ENCODE measurements around the gene IKZF5.

Gene IKZF5, protein sequence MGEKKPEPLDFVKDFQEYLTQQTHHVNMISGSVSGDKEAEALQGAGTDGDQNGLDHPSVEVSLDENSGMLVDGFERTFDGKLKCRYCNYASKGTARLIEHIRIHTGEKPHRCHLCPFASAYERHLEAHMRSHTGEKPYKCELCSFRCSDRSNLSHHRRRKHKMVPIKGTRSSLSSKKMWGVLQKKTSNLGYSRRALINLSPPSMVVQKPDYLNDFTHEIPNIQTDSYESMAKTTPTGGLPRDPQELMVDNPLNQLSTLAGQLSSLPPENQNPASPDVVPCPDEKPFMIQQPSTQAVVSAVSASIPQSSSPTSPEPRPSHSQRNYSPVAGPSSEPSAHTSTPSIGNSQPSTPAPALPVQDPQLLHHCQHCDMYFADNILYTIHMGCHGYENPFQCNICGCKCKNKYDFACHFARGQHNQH

GRCh38 chr10:123008355-123009104, at the start of gene IKZF5, which contains the start of gene ACADSB:
Gene IKZF5, minus strand, starts transcription at chr10:123008795. Its CDS starts 10,170 bp downstream, at chr10:122998625.
Gene ACADSB, plus strand, starts transcription at chr10:123009006. Its CDS starts 24 bp downstream, at chr10:123009030.
- peak; percentile 58 for FAIRE-seq
- peak; percentile 90 for DNase-seq (ENCODE audit: low spot score)

DNA sequence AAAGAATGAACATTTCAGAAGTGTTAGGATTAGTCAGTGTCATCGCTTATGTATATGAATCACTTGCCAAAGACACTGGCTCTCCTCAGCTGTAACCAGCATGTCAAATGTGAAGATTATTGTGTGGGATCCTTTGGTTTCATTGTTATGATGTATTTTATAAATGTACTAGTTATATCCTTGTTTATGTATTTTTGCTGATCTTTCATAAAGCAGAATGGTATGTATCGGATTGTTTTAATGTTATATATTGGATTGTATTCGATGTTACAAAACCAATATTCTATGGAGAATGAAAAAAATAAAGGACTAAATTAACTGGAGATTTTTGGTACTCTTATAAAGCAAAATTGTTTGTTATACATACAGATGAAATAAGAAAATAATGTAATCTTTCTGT, 49.4 kb upstream of the IKZF5 start:
- DNase-seq (ENCODE audit: low spot score): no peak
- FAIRE-seq: no peak

GRCh38 chr10:123045961-123046731, 37.6 kb upstream of the IKZF5 start:
- no peak for DNase-seq (ENCODE audit: low spot score)
- FAIRE-seq: no peak

GRCh38 chr10:123044391-123044790, 35.8 kb upstream of the IKZF5 start:
- FAIRE-seq: no peak

DNA sequence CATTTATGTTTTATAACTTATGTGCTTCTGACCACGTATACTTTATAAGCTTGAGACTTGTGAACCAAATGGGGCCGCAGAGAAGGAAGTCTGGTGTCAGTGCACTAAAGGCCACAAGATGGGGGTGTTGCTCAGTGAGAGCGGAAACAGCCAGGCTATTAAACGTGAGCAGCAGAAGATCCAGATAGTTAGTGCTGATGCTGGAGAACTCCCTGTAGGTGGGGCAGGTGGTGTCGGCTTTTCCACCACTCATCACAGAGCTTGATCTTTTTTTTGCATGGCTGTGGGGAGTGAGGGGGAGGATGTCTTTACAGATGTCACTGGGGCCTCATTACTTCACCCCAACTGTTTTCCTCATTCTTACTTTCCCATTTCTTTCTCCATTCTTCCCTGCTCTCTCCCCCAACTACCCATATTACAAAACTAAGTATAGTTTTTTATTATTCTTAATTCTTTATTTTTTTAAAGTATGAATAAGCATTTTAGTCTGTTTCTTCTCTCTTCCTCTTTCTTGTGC, 34.9 kb upstream of the IKZF5 start:
- DNase-seq (ENCODE audit: low spot score) (peak; percentile 49), FAIRE-seq (peak; percentile 54)

More at GRCh38 chr10:123044391-123044790, 35.8 kb upstream of the IKZF5 start:
- DNase-seq (ENCODE audit: low spot score): no peak

- DNase-seq (ENCODE audit: low spot score): no peak
- FAIRE-seq: no peak
Observed at GRCh38 chr10:123042708-123043408, 34.3 kb upstream of the IKZF5 start.

- no peak for DNase-seq (ENCODE audit: low spot score)
- FAIRE-seq: no peak
Observed at GRCh38 chr10:123039632-123039930, 31.0 kb upstream of the IKZF5 start.

- DNase-seq (ENCODE audit: low spot score) (no peak), FAIRE-seq (no peak)
Observed at GRCh38 chr10:123038782-123039631, 30.4 kb upstream of the IKZF5 start.

- DNase-seq (ENCODE audit: low spot score) (no peak), FAIRE-seq (no peak)
Observed at GRCh38 chr10:123035467-123036086, 27.0 kb upstream of the IKZF5 start.

DNA sequence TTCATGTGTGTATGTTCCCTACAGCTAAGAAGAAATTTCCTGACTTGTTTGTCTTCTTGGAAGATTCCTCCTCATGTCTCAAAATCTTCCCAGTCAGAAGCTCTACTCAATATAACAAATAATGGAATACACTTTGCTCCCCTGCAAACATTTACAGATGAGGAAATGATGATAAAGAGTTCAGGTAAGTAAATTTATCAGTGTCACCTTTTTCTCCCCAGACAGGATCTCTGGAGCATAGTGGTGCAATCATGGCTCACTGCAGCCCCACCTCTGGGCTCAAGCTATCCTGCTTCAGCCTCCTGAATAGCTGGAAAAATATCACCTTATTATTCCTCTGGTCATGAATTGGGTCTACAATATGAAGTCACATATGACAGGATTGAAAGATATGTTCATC, 25.7 kb upstream of the IKZF5 start:
- no peak for DNase-seq (ENCODE audit: low spot score)
- FAIRE-seq: no peak

GRCh38 chr10:123031124-123031523, 22.5 kb upstream of the IKZF5 start:
- FAIRE-seq: no peak
- DNase-seq (ENCODE audit: low spot score): no peak

DNA sequence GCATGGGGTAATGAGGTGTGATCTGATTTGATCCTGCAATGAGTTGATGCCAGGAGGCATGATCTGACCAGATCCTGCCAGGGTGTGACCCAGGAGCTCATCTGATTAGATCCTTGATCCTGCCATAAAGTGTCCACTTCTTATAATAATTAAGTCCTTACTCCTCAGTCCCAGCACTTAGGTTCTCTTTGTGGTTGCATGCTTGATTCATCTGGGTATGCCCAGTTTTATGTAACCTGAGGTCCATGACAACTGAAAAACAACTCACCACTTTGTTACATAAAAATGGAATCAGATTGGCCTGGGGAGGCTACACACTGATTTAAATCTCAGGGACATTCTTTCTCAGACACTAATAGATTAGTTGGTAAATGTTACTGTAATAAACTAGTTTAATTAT, 19.3 kb upstream of the IKZF5 start:
- DNase-seq (ENCODE audit: low spot score): peak; percentile 29

DNA sequence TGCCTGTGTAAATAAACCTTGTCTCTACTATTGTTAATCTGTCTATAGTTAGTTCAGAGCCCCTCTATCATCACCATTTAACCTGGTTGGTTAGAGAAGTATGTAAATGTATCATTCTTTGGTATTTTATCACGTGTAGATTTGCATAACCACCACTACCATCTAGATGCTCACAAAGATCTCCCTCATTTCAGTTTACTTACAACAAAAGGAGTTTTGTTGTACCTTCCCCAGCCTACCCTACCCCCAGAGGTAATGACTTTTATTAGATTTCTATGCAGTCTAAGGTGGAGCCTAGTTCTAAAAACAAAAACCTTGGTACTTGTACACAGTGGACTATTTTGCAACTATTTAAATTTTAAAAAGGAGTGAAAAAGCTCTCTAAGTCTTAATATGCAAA, 17.7 kb upstream of the IKZF5 start:
- FAIRE-seq: no peak
- no peak for DNase-seq (ENCODE audit: low spot score)

More for the DNA sequence above, 19.3 kb upstream of the IKZF5 start:
- FAIRE-seq: peak; percentile 65

DNA sequence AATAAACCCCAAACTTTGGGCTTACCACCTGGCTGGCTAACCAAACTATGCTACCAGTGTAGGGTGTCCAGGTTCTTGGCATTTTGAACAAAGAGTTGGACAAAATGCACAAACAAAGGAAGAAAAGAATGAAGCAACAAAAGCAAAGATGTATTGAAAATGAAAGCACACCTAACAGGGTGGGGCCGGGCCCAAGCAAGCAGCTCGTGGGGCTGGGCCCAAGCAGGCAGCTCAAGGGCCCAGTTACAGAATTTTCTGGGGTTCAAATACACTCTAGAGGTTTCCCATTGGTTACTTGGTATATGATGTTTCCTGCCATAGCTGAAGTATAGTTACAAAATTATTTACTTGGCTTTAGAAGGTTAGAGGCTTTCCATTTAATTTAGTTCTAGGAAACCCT, 15.9 kb upstream of the IKZF5 start:
- DNase-seq (ENCODE audit: low spot score): no peak
- FAIRE-seq: no peak

- no peak for DNase-seq (ENCODE audit: low spot score)
- FAIRE-seq: no peak
Observed at GRCh38 chr10:123021517-123021916, 12.9 kb upstream of the IKZF5 start.

DNA sequence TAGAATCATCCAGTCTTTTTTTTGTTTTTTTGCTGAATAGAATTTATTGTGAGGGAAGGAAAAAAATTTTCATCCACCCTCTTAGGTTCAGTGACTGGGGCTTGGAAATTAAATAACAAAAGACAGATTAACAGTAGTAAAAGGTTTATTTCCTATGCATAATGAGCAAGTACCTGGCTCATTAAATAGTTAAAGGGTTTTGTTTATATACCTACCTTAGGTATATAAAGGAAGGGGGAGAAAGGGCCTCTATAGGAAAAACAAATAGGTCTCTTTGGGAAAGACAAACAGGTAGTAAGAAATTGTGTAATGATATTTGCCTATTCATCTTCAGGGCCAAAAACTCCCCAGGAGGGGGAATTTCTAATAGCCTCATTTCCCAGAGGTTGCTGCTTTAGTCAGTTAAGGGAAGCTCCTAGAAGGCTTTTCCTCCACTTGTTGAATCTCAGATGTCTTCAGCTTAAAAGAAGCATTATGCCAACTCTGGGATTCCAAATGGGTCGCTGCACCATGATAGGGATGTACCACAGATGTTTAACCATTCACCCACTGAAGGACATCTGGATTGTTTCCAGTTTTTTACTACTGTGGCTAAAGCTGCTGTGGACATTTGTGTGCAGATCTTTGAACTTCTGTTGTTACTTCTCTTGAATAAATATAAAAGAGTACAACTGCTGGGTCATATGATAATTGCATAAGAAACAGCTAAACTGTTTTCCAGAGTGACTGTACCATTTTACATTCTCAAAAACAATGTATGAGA, 11.5 kb upstream of the IKZF5 start:
- FAIRE-seq (no peak), DNase-seq (ENCODE audit: low spot score) (no peak)

- no peak for FAIRE-seq
- no peak for DNase-seq (ENCODE audit: low spot score)
Observed at GRCh38 chr10:123019264-123019663, 10.7 kb upstream of the IKZF5 start.

DNA sequence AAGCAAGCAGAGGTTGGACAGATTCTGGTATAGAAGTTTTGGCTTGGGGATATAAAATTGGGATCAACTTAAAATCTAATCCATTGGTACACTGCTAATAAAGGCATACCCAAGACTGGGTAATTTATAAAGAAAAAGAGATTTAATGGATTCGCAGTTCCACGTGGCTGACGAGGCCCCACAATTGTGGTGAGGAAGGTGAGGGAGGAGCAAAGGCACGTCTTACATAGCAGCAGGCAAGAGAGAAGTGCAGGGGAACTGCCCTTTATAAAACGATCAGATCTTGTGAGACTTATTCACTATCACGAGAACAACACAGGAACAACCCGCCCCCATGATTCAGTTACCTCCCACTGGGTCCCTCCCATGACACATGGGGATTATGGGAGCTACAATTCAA, 9.9 kb upstream of the IKZF5 start:
- FAIRE-seq (no peak), DNase-seq (ENCODE audit: low spot score) (no peak)
